Ishikawa (cell line): ENCODE data around the gene ZNF724.

Experiments
- CEBPB ChIP-seq: IDR thresholded peaks from 2 replicates; pipeline ENCODE4 v1.6.1; 2012
- EGR1 ChIP-seq: IDR thresholded peaks from 2 replicates; pipeline ENCODE4 v1.6.1; 2012
- EP300 ChIP-seq: IDR thresholded peaks from 2 replicates; pipeline ENCODE4 v1.6.1; 2012; ENCODE audit warnings: borderline replicate concordance
- FOXM1 ChIP-seq: IDR thresholded peaks from 2 replicates; pipeline ENCODE4 v1.6.1; 2012; ENCODE audit warnings: low read depth, borderline replicate concordance
- NFIC ChIP-seq: IDR thresholded peaks from 2 replicates; pipeline ENCODE4 v1.6.1; 2012
- RAD21 ChIP-seq: IDR thresholded peaks from 2 replicates; pipeline ENCODE4 v1.6.1; 2012; ENCODE audit warnings: low read depth
- TAF1 ChIP-seq: IDR thresholded peaks from 2 replicates; pipeline ENCODE4 v1.6.1; 2012; ENCODE audit warnings: low read depth, mild to moderate bottlenecking
- TCF12 ChIP-seq: IDR thresholded peaks from 2 replicates; pipeline ENCODE4 v1.6.1; 2012; ENCODE audit warnings: low read depth
- YY1 ChIP-seq: IDR thresholded peaks from 2 replicates; pipeline ENCODE4 v1.6.1; 2012; ENCODE audit warnings: low read depth
- ZBTB7A ChIP-seq: IDR thresholded peaks from 2 replicates; pipeline ENCODE4 v1.6.1; 2012; ENCODE audit warnings: low read depth
- TF ChIP-seq, protein P1 (sequence below): IDR thresholded peaks from 2 replicates; pipeline ENCODE4 v1.6.1; 2012; ENCODE audit warnings: low read depth, mild to moderate bottlenecking
- TF ChIP-seq, protein P2 (sequence below): IDR thresholded peaks from 2 replicates; pipeline ENCODE4 v1.6.1; 2012

DNA sequence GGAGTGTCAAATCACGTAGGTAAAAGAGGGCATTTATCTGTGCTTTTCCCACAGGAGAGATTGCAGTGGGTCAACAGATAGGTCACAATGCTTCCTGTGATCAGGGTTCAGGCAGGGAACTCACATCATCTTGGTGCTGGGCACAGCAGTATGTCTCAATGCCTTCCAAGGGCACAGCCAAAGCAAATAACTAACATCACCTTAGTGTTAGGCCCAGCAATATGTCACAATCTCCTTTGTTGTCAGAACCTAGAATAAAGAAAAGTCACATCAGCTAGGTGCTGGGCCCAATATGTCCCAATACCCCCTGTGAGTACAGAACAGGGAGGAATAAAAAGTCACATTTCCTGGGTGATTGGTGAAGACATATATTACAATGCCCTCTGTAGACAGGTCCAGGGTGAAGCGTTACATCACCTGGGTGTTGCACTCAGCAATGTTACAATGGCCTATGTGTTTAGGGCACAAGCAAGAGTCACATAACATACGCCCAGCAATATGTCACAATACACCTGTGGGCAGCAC, 11.4 kb upstream of the ZNF724 start:
- TF ChIP-seq YY1 (no peak), NFIC (no peak), EP300 (no peak), ZBTB7A (no peak), TCF12 (no peak), EGR1 (no peak), TAF1 (no peak), RAD21 (no peak), FOXM1 (no peak), CEBPB (no peak)
- TF ChIP-seq, protein P1, sequence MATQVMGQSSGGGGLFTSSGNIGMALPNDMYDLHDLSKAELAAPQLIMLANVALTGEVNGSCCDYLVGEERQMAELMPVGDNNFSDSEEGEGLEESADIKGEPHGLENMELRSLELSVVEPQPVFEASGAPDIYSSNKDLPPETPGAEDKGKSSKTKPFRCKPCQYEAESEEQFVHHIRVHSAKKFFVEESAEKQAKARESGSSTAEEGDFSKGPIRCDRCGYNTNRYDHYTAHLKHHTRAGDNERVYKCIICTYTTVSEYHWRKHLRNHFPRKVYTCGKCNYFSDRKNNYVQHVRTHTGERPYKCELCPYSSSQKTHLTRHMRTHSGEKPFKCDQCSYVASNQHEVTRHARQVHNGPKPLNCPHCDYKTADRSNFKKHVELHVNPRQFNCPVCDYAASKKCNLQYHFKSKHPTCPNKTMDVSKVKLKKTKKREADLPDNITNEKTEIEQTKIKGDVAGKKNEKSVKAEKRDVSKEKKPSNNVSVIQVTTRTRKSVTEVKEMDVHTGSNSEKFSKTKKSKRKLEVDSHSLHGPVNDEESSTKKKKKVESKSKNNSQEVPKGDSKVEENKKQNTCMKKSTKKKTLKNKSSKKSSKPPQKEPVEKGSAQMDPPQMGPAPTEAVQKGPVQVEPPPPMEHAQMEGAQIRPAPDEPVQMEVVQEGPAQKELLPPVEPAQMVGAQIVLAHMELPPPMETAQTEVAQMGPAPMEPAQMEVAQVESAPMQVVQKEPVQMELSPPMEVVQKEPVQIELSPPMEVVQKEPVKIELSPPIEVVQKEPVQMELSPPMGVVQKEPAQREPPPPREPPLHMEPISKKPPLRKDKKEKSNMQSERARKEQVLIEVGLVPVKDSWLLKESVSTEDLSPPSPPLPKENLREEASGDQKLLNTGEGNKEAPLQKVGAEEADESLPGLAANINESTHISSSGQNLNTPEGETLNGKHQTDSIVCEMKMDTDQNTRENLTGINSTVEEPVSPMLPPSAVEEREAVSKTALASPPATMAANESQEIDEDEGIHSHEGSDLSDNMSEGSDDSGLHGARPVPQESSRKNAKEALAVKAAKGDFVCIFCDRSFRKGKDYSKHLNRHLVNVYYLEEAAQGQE, result no peak
- TF ChIP-seq, protein P2, sequence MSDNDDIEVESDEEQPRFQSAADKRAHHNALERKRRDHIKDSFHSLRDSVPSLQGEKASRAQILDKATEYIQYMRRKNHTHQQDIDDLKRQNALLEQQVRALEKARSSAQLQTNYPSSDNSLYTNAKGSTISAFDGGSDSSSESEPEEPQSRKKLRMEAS, result no peak
